Renal cortical epithelial cell (primary cell): Measurements from ENCODE around the gene OR2T29. TPM values are rescaled to one million over a fixed set of nuclear protein-coding genes. Genes with fewer than 3 reads are reported as not detected.
"Not testable (repeated sequence)": the region's sequence is repeated elsewhere in the genome, so short reads cannot be mapped to it uniquely, and the experiment has no call there.

Experiments
- DNase-seq: peaks from one replicate; pipeline ENCODE4 v3.0.0-alpha.2; 2011; ENCODE audit warnings: low read depth
- total RNA-seq: library from RNA; depleted of rRNA; stranded (reverse); fragments of >200 nt; gene quantifications from 2 replicates; pipeline ENCODE4 v1.2.3, GENCODE V29; 2014

OR2T29 gene, protein sequence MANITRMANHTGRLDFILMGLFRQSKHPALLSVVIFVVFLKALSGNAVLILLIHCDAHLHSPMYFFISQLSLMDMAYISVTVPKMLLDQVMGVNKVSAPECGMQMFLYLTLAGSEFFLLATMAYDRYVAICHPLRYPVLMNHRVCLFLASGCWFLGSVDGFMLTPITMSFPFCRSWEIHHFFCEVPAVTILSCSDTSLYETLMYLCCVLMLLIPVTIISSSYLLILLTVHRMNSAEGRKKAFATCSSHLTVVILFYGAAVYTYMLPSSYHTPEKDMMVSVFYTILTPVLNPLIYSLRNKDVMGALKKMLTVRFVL
- 0.10 TPM in 1 of 2 replicates, not detected in the other for total RNA-seq

DNA sequence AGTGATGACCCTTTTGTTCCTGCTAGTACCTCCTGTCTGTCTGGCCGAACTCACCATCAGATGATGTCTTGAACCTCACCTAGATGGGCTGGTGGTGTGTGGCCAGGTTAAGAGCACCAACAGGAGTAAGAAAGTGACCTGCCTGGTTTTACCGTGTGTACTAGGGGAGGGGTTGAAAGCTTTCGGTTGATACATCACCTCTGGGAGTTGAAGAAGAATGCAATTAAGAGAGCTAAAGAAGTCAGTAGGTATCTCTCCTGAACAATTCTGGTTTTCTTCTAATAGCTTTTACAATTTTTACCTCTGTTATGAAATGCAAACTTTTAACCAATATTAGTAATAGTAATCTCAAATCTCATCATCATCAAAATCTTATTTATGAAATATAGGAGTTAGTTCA lies at the start of gene OR2T29:
Gene OR2T29, minus strand, starts transcription at position 101 of the 400 bp plus-strand sequence. CDS start 3,281 bp downstream, outside the sequence.
- DNase-seq, result not testable (repeated sequence)

- DNase-seq, result peak; percentile 62
Measured at GRCh38 chr1:248611883-248612414, 49.4 kb upstream of the OR2T29 start.

DNA sequence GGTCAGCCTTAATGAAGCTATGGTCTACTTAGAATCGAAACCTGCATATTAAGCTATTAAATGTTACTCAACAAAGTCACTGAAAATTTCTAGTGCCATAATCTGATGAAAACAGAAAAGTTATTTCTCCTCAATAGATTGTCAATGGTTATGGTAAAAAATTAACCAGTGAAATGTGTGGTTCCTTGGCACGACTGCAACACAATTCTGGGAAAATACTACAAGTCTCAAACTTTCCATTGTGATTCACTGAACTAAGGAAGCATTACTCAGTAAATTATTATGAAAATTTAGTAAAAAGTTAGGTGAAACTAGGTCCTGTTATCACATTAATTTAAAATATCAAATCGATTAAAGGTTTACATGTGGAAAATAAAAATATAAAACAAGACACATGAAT lies 47.7 kb upstream of the OR2T29 start:
- DNase-seq, result peak; percentile 73

DNA sequence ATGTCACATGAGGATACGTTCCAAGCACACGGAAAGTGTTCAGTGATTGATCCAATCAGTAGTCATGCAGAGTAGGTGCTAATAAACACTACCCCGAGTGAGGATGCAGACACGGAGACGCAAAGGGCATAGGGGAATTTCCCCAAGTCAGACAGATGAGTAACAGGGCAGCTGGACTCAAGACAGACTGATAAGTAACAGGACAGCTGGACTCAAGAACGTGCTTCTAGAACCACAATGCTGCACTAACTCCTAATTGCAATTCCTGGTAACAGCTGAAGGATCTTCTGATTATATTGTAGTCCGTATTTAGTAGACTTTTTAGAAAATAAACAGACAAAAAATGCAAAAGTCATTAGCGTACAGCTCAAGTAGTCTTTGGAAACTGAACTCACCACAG lies 36.8 kb upstream of the OR2T29 start:
- DNase-seq, result no peak

- no peak for DNase-seq
Measured at GRCh38 chr1:248597589-248597988, 35.0 kb upstream of the OR2T29 start, which contains the start of gene OR2T10. OR2T10 (minus strand) TSS chr1:248597700; CDS start chr1:248593768, 3,932 bp downstream.

- DNase-seq, result no peak
Measured at GRCh38 chr1:248596615-248597014, 34.0 kb upstream of the OR2T29 start.

DNA sequence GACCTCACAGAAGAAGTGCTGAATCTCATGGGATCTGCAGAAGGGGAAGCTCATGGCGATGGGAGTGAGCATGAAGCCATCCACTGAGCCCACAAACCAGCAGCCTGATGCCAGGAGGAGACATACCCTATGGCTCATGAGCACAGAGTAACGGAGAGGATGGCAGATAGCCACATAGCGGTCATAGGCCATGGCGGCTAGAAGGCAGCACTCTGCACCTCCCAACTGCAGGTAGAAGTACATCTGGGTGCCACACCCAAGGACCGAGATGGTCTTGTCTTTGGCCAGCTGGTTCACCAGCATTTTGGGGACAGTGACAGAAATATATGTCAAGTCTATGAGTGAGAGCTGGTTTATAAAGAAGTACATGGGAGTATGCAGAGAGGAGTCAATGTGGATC lies 30.7 kb upstream of the OR2T29 start:
- no peak for DNase-seq

GRCh38 chr1:248592655-248593054 lies 30.1 kb upstream of the OR2T29 start:
- DNase-seq, result no peak

DNA sequence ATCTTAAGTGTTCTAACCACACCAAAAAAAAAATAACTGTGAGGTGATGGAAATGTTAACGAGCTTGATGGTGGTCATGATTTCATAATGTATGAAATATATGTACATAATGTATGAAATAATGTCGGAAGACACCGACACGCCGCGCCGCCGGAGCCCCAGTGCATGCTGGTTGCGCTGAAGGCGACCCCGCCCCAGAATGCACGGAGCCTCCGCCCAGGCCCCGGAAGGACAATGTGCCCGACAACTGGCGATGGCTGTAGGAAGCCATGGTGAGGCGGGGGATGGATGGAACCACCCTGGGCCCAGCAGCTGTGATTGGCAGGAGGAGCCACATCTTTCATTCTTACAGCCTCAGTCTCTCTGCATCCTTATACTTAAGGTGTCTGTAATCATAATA lies 27.5 kb upstream of the OR2T29 start:
- DNase-seq, result no peak

DNA sequence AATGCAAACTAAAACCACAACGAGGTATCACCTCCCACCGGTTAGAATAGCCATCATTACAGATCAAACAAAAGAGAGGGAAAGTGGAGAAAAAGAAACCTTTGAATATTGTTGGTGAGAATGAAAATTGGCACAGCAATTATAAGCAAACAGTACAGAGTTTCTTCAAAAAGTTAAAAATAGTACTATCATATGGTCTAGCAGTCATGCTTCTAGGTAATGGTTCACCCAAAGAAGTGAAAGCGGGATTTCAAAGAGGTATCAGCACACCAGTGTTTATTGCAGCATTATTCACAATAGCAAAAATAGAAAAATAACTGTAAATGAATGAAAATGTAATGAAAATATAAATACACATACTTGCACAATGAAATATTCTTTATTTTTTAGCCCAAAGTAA lies 26.8 kb upstream of the OR2T29 start:
- DNase-seq, result no peak

- no peak for DNase-seq
Measured at GRCh38 chr1:248585266-248585665, 22.7 kb upstream of the OR2T29 start.

DNA sequence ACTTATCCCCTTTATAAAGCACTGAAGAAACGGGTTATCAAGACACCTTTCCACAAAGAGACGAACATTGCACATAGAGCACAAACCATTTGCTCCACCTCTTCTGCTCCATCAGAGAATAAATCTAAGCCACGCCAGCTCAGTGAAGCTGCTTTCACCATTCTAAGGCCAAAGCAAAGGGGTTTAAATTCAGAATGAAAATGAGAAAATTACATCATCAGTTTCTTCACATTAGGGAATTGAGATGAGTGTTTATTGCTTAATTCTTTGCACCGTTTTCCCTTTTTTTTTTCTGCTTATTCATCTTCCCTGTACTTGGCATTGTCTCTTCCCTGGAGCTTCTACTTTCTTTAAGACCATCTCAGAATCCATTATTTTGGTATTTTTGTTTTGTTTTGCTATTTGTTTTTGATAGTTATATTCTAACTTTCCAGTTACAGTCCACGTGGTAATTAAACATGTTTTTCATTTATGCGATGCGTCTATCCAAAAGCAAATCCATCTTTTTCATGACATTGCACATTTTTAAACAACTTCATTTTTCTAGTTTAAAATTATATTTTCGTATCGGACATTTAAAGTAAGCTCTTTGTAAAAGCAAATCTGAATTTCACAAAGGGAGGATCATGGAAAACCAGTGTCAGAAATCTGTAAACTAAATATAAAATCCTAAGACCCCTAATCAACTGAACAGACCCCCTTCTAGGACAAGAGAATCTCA lies 13.8 kb upstream of the OR2T29 start:
- DNase-seq, result no peak

GRCh38 chr1:248574657-248575056 lies 12.1 kb upstream of the OR2T29 start, which contains the start of gene OR2T34:
OR2T34 (minus strand) TSS chr1:248574757; CDS start chr1:248574757, 0 bp downstream.
- DNase-seq, result not testable (repeated sequence)

- DNase-seq, result not testable (repeated sequence)
Measured at GRCh38 chr1:248573856-248574255, 11.3 kb upstream of the OR2T29 start.

- DNase-seq, result not testable (repeated sequence)
Measured at GRCh38 chr1:248572049-248572448, 9.5 kb upstream of the OR2T29 start.

DNA sequence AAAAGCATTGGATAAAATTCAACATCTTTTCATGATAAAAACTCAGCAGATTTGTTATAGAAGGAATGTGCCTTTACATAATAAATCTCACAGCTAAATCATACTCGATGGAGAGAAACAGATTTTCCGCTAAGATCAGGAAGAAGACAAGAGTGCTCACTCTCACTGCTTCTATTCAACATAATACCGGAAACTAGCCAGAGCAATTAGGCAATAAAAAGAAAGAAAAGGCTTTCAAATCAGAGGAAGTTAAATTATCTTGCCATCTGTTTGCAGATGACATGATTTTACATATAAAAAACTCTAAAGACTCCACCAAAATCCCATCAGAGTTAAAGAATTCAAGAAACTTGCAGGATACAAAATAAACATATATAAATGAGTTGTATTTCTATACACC lies 8.2 kb upstream of the OR2T29 start:
- not testable (repeated sequence) for DNase-seq

DNA sequence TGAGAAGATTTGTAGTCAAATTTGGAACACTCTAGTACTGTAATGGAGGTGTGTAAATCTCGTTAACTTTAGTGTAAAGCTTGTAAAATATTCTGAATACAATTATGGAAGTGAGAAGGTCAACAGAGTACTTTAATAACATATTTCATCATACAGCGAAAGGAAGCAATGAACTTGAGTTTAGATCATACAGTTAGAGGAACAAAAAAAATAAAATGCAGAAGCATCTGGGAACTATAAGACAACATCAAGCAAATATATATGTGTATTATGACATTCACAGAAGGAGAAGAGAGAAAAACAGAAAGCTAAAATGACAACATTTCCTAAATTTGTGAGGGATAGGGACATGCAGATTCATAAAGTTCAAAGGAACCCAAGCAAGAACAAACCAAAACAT lies 6.5 kb upstream of the OR2T29 start:
- not testable (repeated sequence) for DNase-seq

DNA sequence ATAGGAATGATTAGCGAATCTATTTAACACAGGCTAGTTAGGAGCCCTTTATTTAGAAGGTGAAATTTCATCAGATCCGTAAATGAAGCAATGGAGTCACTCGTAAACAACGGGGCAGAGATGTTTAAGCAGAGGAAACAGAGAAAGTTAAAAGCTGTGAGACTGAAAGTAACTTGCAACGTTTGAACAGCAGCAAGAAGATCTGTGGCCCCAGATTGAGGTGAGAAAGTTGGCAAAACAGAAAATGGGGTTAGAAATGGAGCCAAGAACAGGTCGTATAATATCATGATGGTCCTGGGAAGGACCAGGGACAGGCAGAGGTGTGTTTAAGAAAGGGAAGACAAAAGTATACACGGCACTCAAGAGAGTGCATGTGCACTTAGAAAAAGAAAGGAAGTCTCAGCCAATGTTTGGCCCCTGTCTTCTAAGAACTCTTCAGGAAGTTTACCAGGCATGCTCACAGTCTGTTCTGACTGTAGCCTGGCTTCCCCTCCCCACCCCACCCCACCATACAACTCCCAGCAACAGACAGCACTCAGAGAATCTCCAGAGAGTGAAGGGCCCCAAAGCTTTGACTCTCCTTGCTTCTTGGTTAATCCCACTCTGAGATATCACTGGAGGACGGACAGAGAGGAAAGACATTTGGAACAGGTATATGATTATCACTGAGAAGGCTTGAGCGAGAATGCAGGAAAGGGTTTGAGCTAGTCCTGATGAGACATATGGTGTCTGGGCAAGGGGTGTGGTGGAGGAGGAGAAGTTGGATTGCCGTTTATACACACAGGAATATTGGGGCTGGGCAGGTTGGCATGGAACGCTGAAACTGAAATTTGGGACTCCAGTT lies 3.2 kb upstream of the OR2T29 start:
- DNase-seq, result not testable (repeated sequence)

- DNase-seq, result not testable (repeated sequence)
Measured at GRCh38 chr1:248551027-248551426, 11.5 kb downstream of the OR2T29 start.

DNA sequence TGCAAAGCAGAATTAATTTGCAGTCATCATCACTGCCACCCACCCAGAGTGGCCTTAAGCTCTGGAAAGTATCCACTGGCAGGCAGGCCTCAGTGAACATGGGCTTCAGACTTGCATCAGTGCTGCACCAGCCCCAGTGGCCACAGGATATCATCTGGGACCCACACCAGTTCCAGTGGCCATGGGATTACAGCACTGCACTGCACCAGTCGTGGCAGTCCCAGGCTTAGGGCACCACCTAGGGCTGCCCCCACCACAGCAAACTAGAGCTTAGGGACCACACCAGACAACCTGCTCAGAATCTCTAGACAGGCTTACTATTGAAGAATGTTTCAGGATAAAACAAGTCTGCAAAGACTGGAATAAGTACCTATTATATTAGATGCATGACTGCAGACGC lies 15.2 kb downstream of the OR2T29 start:
- not testable (repeated sequence) for DNase-seq

DNA sequence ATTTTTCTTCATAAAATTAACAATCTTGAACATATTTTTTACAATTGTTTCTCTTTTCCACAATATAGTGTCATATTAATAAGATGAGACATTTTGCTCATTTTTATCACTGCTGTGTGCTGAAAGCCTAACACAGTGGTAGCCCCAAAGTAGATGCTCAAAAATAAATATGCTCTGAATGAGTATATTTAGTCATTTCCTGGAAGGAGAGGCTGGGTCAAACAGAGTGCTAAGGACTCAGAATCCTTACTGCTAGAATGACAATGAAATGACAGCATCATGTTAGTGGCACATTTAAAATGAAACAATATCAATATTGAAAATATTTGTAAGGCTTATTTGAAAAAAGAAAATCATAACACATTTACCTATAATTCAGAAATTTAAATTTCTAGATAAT lies 25.1 kb downstream of the OR2T29 start:
- DNase-seq, result not testable (repeated sequence)

GRCh38 chr1:248521856-248522255 lies 40.7 kb downstream of the OR2T29 start:
- no peak for DNase-seq
